Fibroblast of skin of back (primary cell): Measurements from ENCODE around the gene BAZ2B.

ENCODE experiments used
- DNase-seq: peaks from one replicate; pipeline ENCODE4 v3.0.0-alpha.2; 2013

The BAZ2B gene

GRCh38 chr2:159614534-159615366 is 1.6 kb downstream of the BAZ2B start:
- DNase-seq: no peak

DNA sequence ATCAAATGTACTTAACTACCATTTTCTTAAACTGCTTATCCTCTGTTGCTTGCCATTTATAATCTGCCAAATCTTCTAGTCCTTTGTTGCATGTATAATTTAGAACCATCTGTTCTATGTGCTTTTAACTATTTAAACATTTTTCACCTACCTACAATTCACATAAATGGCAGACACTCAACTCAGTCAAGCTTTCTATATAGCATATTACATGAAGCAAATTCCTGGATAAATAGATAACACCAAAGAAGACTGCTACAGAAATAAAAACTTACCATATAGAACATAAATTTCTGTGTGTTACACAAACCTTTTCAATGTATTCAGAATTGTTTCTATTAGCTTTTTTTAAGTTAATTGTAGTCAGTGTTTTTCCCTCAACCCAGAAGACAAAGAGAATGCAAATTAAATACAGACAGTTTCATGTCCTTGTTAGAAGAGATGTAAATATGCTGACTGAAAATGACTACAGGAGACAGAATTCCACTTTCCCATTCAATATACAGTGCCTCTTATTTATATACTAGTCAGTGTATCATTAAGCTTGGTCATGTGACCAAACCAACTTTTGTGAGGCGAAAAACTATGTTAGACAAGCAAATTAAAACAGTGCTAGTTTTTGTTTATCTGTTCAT is 2.6 kb downstream of the BAZ2B start:
- DNase-seq: peak; percentile 23

- DNase-seq: no peak
Measured at GRCh38 chr2:159613091-159613490, 3.3 kb downstream of the BAZ2B start.

DNA sequence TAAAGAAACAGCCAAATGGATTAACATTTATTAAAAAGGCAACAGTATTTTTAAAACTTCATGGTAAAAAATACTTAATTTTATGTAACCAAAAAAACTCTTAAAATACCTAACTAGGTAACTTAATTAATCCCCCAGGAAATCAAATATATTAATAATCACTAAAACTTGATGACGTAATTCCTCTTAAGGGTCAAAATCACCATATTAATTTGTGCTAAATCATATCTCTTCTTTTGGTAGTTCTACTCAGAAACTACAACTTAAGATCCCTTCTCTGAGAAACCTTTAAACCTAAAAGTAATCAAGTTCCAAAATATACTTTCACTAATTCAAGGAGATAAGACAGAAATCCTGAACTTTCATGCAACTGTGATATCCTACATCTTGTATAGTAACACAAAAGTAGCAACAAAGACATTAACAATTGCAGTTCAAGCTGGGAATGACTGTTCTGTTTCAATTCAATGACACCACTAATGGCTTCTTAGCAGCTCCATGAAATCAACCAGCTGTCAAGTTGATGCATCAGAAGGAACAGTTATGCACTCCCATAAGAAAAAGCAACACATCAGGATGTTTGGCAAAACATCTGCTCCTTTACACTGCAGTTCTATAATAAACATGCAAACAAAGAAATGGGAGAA is 4.0 kb downstream of the BAZ2B start:
- no peak for DNase-seq

DNA sequence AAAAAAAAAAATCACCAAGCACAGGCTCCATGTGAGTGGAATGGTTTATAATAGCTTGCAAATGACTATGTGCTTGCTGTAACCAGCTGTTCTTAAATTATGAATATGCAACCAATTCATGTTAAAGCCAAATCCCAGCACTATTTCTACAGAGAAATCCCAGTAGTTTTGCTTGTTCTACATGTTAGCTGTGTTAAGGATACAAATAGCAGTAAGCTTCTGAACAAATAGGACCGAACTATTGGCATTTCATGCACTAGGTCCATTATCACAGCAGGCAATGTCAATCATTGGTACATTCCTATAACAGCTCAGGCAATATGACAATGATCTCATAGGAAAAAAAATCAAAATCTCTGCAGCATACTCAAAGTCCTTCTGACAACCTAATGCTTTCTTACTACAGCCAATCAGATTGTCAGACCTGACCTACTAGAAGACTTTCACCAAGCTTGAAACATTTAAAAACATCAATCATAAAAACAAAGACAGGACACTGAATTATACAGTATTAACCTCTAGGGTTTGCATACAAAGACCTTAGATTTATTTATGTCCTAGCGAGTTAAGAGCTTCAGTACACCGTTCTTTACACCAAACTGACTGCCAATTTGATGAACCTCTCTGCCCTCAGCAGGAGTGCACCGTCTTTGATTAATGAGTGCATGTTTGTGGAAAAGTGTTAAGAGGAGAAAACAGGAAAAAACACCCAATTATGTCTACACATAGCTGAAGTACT is 6.4 kb downstream of the BAZ2B start:
- DNase-seq: no peak

DNA sequence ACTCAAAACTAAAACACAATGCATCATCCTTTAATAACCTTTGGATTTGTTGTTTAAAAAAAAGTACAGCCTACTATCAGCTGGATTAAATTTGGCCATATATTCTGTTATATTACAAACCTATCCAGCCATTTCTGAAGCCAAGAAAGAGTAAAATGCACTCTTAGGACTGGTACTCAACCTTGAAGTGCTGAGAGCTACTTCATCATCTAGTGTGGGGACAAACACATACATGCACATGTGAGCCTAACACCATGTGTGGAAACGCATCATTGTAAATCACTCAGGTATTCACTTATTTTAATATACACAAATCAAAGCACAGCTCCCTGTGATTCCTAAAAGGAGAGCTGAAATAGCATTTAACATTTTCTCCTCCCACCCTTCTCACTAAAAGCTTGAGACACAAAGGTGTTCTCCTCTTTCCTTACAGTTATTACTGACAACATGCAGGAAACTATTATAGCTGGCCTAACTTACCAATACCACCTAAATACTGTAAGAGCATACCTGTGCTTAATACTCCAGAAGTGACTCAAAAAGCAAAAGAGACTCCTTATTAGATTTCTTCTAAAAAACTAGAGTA is 7.5 kb downstream of the BAZ2B start:
- DNase-seq: no peak

DNA sequence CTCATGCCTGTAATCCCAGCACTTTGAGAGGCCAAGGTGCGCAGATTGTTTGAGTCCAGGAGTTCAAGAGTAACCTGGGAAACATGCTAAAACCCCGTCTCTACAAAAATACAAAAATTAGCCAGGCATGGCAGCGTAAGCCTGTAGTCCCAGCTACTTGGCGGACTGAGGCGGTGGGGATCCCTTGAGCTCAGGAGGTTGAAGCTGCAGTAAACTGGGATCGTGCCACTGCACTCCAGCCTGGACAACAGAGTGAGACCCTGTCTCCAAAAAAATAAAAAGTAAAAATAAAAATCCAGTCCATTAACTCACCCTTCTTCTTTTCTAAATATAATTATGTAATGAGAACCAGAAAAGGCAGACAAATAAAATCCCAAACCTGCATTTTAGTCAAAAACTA is 8.2 kb downstream of the BAZ2B start:
- DNase-seq: no peak

GRCh38 chr2:159606287-159606686 is 10.1 kb downstream of the BAZ2B start:
- DNase-seq: no peak

- DNase-seq: no peak
Measured at GRCh38 chr2:159605441-159606178, 10.7 kb downstream of the BAZ2B start.

- no peak for DNase-seq
Measured at GRCh38 chr2:159604159-159604558, 12.2 kb downstream of the BAZ2B start.

GRCh38 chr2:159600752-159601151 is 15.6 kb downstream of the BAZ2B start:
- DNase-seq: peak; percentile 20

DNA sequence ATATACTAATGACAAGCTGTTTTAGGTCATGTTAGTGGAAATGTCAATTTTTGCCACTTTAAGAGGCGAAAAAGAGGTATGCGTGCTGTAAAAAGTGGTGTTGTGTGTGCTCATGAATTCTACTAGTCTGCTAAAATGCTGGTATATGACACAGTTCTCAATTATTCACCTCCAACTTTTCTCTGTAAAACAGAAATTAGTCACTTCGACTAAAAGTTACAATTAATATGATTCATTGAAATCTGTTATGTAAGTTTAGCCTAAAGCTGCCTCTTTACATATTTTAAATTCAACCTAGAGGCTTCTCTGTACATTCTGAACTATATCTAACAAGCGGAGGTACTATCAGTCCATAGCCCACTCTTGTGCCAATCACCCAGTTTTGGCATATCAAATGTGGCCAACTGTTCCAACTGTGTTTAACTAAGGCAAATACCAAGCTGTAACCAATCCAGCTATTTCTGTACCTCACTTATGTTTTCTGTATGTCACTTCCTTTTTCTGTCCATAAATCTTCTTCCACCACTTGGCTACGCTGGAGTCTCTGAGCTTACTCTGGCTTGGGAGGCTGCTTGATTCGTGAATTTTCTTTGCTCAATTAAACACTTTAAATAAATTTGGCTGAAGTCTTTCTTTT is 20.8 kb downstream of the BAZ2B start:
- DNase-seq: no peak

- DNase-seq: no peak
Measured at GRCh38 chr2:159592441-159592840, 23.9 kb downstream of the BAZ2B start.

DNA sequence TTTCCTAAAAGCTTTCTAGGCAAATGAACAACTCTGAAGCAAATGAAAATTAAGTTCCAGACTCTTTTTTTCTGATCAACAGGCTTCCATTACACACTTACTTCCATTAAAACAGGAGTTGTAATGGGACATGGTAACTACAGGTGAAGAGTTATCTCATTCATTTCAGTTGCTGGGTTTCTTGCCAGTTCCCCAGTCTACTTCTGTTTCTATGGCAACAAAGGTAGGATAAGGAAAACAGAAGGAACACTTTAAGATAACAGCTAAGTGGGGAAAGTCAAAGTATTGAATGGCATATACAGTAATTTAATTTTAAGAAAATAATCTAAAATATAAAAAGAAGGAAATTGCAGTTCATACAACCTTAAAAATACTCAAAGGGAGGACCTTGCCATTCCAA is 25.1 kb downstream of the BAZ2B start:
- no peak for DNase-seq

- no peak for DNase-seq
Measured at GRCh38 chr2:159589286-159589685, 27.1 kb downstream of the BAZ2B start.

GRCh38 chr2:159586034-159586433 is 30.3 kb downstream of the BAZ2B start:
- DNase-seq: no peak

GRCh38 chr2:159585622-159586021 is 30.7 kb downstream of the BAZ2B start:
- DNase-seq: no peak

GRCh38 chr2:159584796-159585195 is 31.6 kb downstream of the BAZ2B start:
- no peak for DNase-seq

DNA sequence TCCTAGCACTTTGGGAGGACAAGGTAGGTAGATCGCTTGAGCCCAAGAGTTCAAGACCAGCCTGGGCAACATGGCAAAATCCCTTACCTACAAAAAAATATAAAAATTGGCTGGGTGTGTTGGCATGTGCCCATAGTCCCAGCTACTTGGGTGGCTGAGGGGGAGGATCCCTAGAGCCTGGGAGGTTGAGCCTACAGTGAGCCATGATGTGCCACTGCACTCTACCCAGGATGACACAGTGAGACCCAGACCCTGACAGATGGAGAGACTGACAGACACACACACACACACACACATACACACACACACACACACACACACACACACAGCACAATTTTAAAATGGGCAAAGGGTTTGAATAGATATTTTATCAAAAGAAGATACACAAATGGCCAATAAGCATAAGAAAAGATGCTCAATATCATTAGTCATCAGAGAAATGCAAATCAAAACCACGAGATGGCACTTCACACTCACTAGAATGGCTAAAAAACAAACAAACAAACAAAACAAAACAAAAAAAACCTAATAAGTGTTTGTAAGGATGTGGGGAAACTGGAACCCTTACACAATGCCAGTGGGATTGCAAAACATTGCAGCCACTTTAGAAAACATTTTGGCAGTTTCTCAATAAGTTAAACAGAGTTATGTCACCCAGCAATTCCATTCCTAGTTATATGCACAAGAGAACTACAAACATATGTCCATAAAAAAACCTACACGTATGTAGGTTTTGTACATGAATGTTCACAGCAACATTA is 42.3 kb downstream of the BAZ2B start:
- no peak for DNase-seq

DNA sequence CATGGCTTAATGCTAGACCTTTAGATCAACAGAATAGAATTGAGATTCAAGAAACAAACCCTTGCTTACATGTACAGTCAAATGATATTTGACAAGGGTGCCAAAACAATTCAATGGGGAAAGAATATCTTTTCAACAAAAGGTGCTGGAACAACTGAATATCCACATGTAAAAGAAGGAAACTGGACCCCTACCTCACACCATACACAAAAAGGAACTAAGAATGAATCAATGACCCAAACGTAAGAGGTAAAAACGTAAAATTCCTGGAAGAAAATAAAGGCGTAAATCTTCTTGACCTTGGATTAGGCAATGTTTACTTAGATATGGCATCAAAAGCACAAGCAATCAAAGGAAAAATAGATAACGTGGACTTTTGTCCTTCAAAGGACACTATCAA is 43.1 kb downstream of the BAZ2B start:
- DNase-seq: no peak

DNA sequence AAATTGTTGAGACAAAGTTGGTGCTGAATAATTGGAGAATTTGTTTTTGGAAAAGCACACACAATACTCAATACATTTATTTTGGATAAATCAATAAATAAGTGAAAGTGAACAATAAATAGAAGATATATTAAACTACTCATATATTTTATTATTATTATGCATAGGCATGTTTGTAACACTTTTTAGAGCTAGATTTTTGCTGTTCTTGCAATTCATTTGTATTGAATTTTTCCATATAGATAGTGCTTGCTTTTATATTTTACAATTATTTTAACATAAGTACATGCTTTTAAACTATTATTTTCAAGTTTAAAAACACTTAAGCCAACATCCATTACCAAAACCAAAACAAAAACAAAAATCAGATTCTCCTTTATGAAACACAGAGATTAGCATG is 43.9 kb downstream of the BAZ2B start:
- DNase-seq: no peak
